ENCODE data around the gene SPOCK1. TPM values are rescaled to one million over a fixed set of nuclear protein-coding genes. Genes with fewer than 3 reads are reported as not detected.

Gene SPOCK1
- total and polyA plus RNA-seq, 2 of the 13 experiments (the other 11 are each of a cell fraction or from before 2014, with no cell fraction given): 0.18 to 0.29 TPM

GRCh38 chr5:137510671-137511070, 11.5 kb upstream of the SPOCK1 start:
- BruUV-seq (replicated peaks): no TSS peak
- CTCF ChIA-PET (ENCODE audit: low intra/inter-chr PET ratio, low total read pairs): no interaction called here
- H4K20me1 ChIP-seq (ENCODE audit: insufficient read depth, low read length): no peaks in the 10 kb centered on the region
- H3K9ac ChIP-seq (ENCODE audit: insufficient read depth, low read depth, low read length): no peak overlapping the region
- H3K4me3 ChIP-seq (replicated peaks in 1 of 3; ENCODE audit: insufficient read depth in 1 of 3, low read depth in 2 of 3, low read length in 3 of 3): no peak overlapping the region
- intact Hi-C loops (cut with micrococcal nuclease; ENCODE audit: unreplicated experiment) (no loop called here), in situ Hi-C loops (cut with HindIII; ENCODE audit: extremely low pct_ligation_motif_present, low pct_unique_long_range_greater_than_20kb) (no loop called here)
- no peaks in the 10 kb centered on the region for H3K36me3 ChIP-seq (replicated peaks in 1 of 2; ENCODE audit: control insufficient read depth in 1 of 2, insufficient read depth in 2 of 2, low read length in 2 of 2)
- POLR2A ChIA-PET: no interaction called here
- no peak overlapping the region for H2AFZ ChIP-seq (ENCODE audit: low read length)
- TF ChIP-seq NFE2L2 (IDR thresholded peaks at IDR 0.05; ENCODE audit: low read length) (no peak), EHMT2 (IDR thresholded peaks at IDR 0.05; ENCODE audit: borderline replicate concordance, low read depth, low read length) (no peak), ZNF543 (CRISPR knock-in tag; IDR thresholded peaks at IDR 0.05) (no peak), ZNF761 (CRISPR knock-in tag; conservative IDR thresholded peaks at IDR 0.05) (no peak), GATAD2A (CRISPR knock-in tag; IDR thresholded peaks at IDR 0.05) (no peak), SIN3B (IDR thresholded peaks at IDR 0.05; ENCODE audit: low read length) (no peak), THAP8 (CRISPR knock-in tag; IDR thresholded peaks at IDR 0.05; ENCODE audit: borderline replicate concordance) (no peak), RFXAP (CRISPR knock-in tag; IDR thresholded peaks at IDR 0.05; ENCODE audit: borderline replicate concordance) (no peak), FOXP4 (CRISPR knock-in tag; IDR thresholded peaks at IDR 0.05) (no peak), ZBTB39 (CRISPR knock-in tag; IDR thresholded peaks at IDR 0.05) (no peak), ZNF17 (CRISPR knock-in tag; IDR thresholded peaks at IDR 0.05) (no peak), CENPBD1 (CRISPR knock-in tag; IDR thresholded peaks at IDR 0.05; ENCODE audit: borderline replicate concordance, low read depth) (no peak)
- DNase-seq (ENCODE audit: low spot score) (no peak), ATAC-seq (no peak), FAIRE-seq (no peak)
- H3K27ac ChIP-seq (ENCODE audit: extremely low read length, insufficient read depth, low read length): no peak overlapping the region
- no peaks in the 10 kb centered on the region for H3K79me2 ChIP-seq (ENCODE audit: insufficient read depth, low read length)
- WGBS (ENCODE audit: low lambda C conversion rate): 0% methylated on average over 1 of the region's 1 CpG
- H3K27me3 ChIP-seq (ENCODE audit: control insufficient read depth in 1 of 2, insufficient read depth in 2 of 2, low read length in 2 of 2): peaks cover 0 to 5% of the 10 kb centered on the region in 2 experiments; a peak in 2 of 5 replicates
- no peak overlapping the region for H3K4me2 ChIP-seq (ENCODE audit: low read depth, low read length)
- no peaks in the 10 kb centered on the region for H3K9me3 ChIP-seq (ENCODE audit: low read length)
- H3K4me1 ChIP-seq (ENCODE audit: insufficient read depth, low read length): no peaks in the 10 kb centered on the region
